K562 treated with DMSO at 1 percent for 48 hours (cell line): ENCODE results near the gene GRPEL1. TPM values are rescaled to one million over a fixed set of nuclear protein-coding genes. Genes with fewer than 3 reads are reported as not detected.

Experiments
- total RNA-seq: library from RNA; unstranded; fragments of 300-600 nt; gene quantifications from 2 replicates; pipeline ENCODE4 v1.2.3, GENCODE V29; 2022; ENCODE audit warnings: low replicate concordance; ENCODE audit errors: extremely low read depth

Gene GRPEL1
- total RNA-seq: not detected in 2 replicates

DNA sequence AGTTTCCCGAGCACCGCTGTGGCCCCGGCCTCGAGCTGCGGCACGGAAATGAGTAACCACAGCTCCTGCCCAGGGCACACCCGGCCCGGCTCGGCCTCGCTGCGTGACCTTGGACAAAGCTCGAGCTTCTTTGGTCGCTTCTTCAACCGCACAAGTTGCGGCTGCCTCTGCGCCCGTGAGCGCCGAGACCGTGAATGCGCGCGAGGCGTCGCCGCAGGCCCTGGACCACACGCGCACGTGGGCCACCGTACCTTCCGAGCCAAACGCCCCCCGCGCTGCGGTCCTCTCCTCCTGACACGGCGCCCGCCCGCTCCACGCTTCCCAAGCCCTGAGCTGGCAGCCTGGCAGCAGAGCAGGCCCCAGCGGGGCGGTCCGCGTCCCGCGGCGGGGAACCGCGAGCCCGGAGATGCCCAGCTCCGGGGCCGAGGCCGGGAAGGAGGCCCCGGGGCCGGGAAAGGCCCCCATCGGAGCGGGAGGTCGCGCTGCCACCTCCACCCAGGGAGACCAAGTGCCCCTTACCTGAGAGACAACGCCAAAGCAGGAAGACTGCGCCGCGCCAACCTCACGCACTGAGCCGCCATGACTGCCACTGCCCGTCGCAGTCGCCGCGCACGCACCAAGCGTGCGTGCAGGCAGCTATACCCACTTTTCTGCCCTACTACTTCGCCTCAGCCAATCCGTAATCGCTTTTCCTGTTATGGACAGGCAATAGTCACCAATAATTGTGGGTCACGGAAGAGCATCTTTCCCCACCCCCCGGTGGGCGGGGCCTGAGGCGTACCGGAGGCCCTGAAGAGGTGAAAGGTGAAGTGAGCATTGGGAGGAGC is at the start of gene GRPEL1:
Gene GRPEL1, minus strand, starts transcription at position 613 of the 827 bp plus-strand sequence. Its CDS starts 32 bp downstream, at position 581.

DNA sequence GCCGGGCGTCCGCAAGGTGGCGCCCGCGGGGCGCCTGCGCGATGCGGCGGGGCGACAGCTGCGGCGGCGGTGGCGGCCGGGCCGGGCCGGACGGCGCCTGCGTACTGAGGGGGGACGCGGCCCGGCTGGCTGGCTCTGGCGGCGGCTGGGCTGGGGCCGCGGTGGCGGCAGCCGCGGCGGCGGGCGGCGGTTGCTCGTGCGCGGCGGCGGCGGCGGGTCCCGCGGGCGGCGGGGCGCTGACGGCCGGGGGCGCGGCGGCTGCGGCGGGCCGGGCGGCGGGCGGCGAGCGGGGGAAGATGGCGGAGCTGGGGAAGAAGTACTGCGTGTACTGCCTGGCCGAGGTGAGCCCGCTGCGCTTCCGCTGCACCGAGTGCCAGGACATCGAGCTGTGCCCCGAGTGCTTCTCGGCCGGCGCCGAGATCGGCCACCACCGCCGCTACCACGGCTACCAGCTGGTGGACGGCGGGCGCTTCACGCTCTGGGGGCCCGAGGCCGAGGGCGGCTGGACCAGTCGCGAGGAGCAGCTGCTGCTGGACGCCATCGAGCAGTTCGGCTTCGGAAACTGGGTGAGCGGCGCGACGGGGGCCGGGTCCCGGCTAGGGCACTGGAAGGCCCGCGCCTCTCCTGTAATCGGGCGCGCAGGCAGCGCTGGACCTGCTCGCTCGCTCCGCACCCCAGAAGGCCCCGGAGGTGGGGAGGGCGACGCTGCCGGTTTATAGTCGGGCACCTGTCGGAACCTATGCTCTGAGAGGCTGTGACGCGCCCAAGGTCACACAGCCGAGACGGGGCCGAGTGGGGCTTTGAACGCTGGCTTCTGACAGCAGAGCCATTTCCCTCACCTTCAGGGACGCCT is 24.4 kb downstream of the GRPEL1 start, which contains the start of gene TADA2B:
Gene TADA2B, plus strand, starts transcription at position 89 of the 853 bp plus-strand sequence. Its CDS starts 208 bp downstream, at position 297.

Other genes starting within 250 kb of the GRPEL1 start
- gene TBC1D14, start 158.2 kb downstream of the GRPEL1 start, total RNA-seq: not detected in 2 replicates
- gene TADA2B, start 24.7 kb downstream of the GRPEL1 start, total RNA-seq: not detected in 2 replicates
- gene SORCS2, start 124.5 kb upstream of the GRPEL1 start, total RNA-seq: not detected in 2 replicates